Stimulated activated CD4-positive, alpha-beta T cell treated with anti-CD3 and anti-CD28 coated beads, Interleukin-1b, Interleukin-23, amount 100 ng/mL, for 24 hours (primary cell): ENCODE data around the gene PGPEP1.
A peak's percentile ranks its signal among the peaks of the same experiment; 100 is the strongest.
"Not testable (repeated sequence)": the region's sequence is repeated elsewhere in the genome, so short reads cannot be mapped to it uniquely, and the experiment has no call there.

Source experiments
- DNase-seq, 4 experiments: peaks; one replicate each; pipeline ENCODE4 v3.0.0-alpha.2; 2020; ENCODE audit warnings: low read depth in 4 of 4, low spot score in 1 of 4

PGPEP1 gene

GRCh38 chr19:18363787-18364186 lies 23.4 kb downstream of the PGPEP1 start:
- no peak for DNase-seq

- DNase-seq = not testable (repeated sequence)
Observed at GRCh38 chr19:18364277-18364825, 24.0 kb downstream of the PGPEP1 start.

GRCh38 chr19:18364826-18365528 lies 24.6 kb downstream of the PGPEP1 start:
- no peak for DNase-seq

- DNase-seq = no peak
Observed at GRCh38 chr19:18366021-18366435, 25.6 kb downstream of the PGPEP1 start.

GRCh38 chr19:18368504-18369222 lies 28.3 kb downstream of the PGPEP1 start:
- DNase-seq = no peak

- no peak for DNase-seq
Observed at GRCh38 chr19:18373407-18373891, 33.1 kb downstream of the PGPEP1 start.

- peak in 1 of 4 experiments; percentile 17 for DNase-seq
Observed at GRCh38 chr19:18373892-18374629, 33.7 kb downstream of the PGPEP1 start.

- DNase-seq = no peak
Observed at GRCh38 chr19:18377026-18377425, 36.6 kb downstream of the PGPEP1 start.

GRCh38 chr19:18379803-18380747 lies 39.7 kb downstream of the PGPEP1 start:
- DNase-seq = no peak

- no peak for DNase-seq
Observed at GRCh38 chr19:18380843-18381242, 40.4 kb downstream of the PGPEP1 start.

GRCh38 chr19:18383622-18384021 lies 43.2 kb downstream of the PGPEP1 start:
- DNase-seq = not testable (repeated sequence)

GRCh38 chr19:18384775-18385174 lies 44.4 kb downstream of the PGPEP1 start:
- no peak for DNase-seq

- DNase-seq = no peak
Observed at GRCh38 chr19:18385359-18385674, 44.9 kb downstream of the PGPEP1 start.

- DNase-seq = no peak
Observed at GRCh38 chr19:18385675-18386542, 45.5 kb downstream of the PGPEP1 start, which contains the start of gene GDF15. TSS of gene GDF15 (plus strand) at chr19:18386158. CDS start at chr19:18386190, 32 bp downstream.

- DNase-seq = no peak
Observed at GRCh38 chr19:18386543-18387271, 46.3 kb downstream of the PGPEP1 start.

GRCh38 chr19:18388100-18388959 lies 47.9 kb downstream of the PGPEP1 start:
- peak; percentile 49 to 77 (median 72) for DNase-seq

GRCh38 chr19:18388960-18389725 lies 48.7 kb downstream of the PGPEP1 start:
- DNase-seq = no peak
